Tibial nerve (tissue), 3 donors: ENCODE measurements around the gene CHRM3.
"Not testable (repeated sequence)": the region's sequence is repeated elsewhere in the genome, so short reads cannot be mapped to it uniquely, and the experiment has no call there.

Experiments
- CTCF ChIP-seq, 5 experiments: fragments of 200-600 bp in 3 of 5; fragments of 450-650 bp in 2 of 5; sonication (generic) in 3 of 5; IDR thresholded peaks; one replicate each; pipeline ENCODE4 v1.5.1; 2016 to 2019; ENCODE audit warnings: antibody characterized with exemption in 5 of 5, mild to moderate bottlenecking in 3 of 5, moderate library complexity in 2 of 5
- POLR2A ChIP-seq, 2 donors: fragments of 450-650 bp; IDR thresholded peaks; one replicate each; pipeline ENCODE4 v1.6.1; 2017; ENCODE audit warnings: antibody characterized with exemption in 2 of 2, mild to moderate bottlenecking in 2 of 2, moderate library complexity in 2 of 2

GRCh38 chr1:239370869-239371268 lies 15.5 kb upstream of the CHRM3 start:
- TF ChIP-seq CTCF, POLR2A (IDR thresholded peaks at IDR 0.05): not testable (repeated sequence)
